Measurements from ENCODE around the gene CNP.
"Not testable (repeated sequence)": the region's sequence is repeated elsewhere in the genome, so short reads cannot be mapped to it uniquely, and the experiment has no call there.

CNP gene

GRCh38 chr17:42013740-42014139 is 47.1 kb downstream of the CNP start:
- not testable (repeated sequence) for H3K9me3 ChIP-seq (ENCODE audit: low read length); H3K9ac ChIP-seq (ENCODE audit: low read length); H3K36me3 ChIP-seq (ENCODE audit: insufficient read depth, low read length); H3K27me3 ChIP-seq (ENCODE audit: control insufficient read depth in 1 of 2, insufficient read depth in 2 of 2, low read length in 2 of 2); H3K4me3 ChIP-seq (ENCODE audit: low read depth in 1 of 2, low read length in 2 of 2); H3K27ac ChIP-seq (ENCODE audit: low read depth, low read length)
- peaks cover 32% of the 10 kb centered on the region for H3K4me1 ChIP-seq (ENCODE audit: insufficient read depth, low read length)

GRCh38 chr17:42016411-42016831 is 49.8 kb downstream of the CNP start:
- Histone ChIP-seq H3K4me3 (ENCODE audit: low read depth in 1 of 2, low read length in 2 of 2) (peak overlapping the region; percentile 73 to 92), H3K27ac (ENCODE audit: low read depth, low read length) (peak overlapping the region; percentile 86), H3K9me3 (ENCODE audit: low read length) (no peaks in the 10 kb centered on the region), H3K27me3 (ENCODE audit: control insufficient read depth in 1 of 2, insufficient read depth in 2 of 2, low read length in 2 of 2) (no peaks in the 10 kb centered on the region), H3K36me3 (ENCODE audit: insufficient read depth, low read length) (no peaks in the 10 kb centered on the region), H3K9ac (ENCODE audit: low read length) (peak overlapping the region; percentile 88), H3K4me1 (ENCODE audit: insufficient read depth, low read length) (peaks cover 37% of the 10 kb centered on the region)

GRCh38 chr17:42016941-42017865 is 50.6 kb downstream of the CNP start, which contains the start of gene DNAJC7:
DNAJC7 (minus strand) TSS chr17:42017439; CDS start chr17:42017416, 23 bp downstream.
- Histone ChIP-seq H3K9ac (ENCODE audit: low read length) (peak within 1 kb of the TSS; percentile 88), H3K4me3 (ENCODE audit: low read depth in 1 of 2, low read length in 2 of 2) (peak within 1 kb of the TSS; percentile 73 to 92), H3K4me1 (ENCODE audit: insufficient read depth, low read length) (peaks cover 38% of the 10 kb centered on the region), H3K36me3 (ENCODE audit: insufficient read depth, low read length) (peaks cover 2% of the 10 kb centered on the region), H3K27ac (ENCODE audit: low read depth, low read length) (peak within 1 kb of the TSS; percentile 86), H3K27me3 (ENCODE audit: control insufficient read depth in 1 of 2, insufficient read depth in 2 of 2, low read length in 2 of 2) (no peaks in the 10 kb centered on the region), H3K9me3 (ENCODE audit: low read length) (no peaks in the 10 kb centered on the region)

- peak overlapping the region; percentile 86 for H3K27ac ChIP-seq (ENCODE audit: low read depth, low read length)
- peak overlapping the region; percentile 72 for H3K9ac ChIP-seq (ENCODE audit: low read length)
- H3K36me3 ChIP-seq (ENCODE audit: insufficient read depth, low read length) = peaks cover 8% of the 10 kb centered on the region
- H3K27me3 ChIP-seq (ENCODE audit: control insufficient read depth in 1 of 2, insufficient read depth in 2 of 2, low read length in 2 of 2) = no peaks in the 10 kb centered on the region
- H3K4me1 ChIP-seq (ENCODE audit: insufficient read depth, low read length) = peaks cover 38% of the 10 kb centered on the region
- H3K4me3 ChIP-seq (ENCODE audit: low read depth in 1 of 2, low read length in 2 of 2) = peak overlapping the region; percentile 73 to 92
- no peaks in the 10 kb centered on the region for H3K9me3 ChIP-seq (ENCODE audit: low read length)
Observed at GRCh38 chr17:42017866-42018200, 51.2 kb downstream of the CNP start.

GRCh38 chr17:42018339-42018738 is 51.7 kb downstream of the CNP start:
- Histone ChIP-seq H3K4me3 (ENCODE audit: low read depth in 1 of 2, low read length in 2 of 2) (peak overlapping the region; percentile 73 to 92), H3K9ac (ENCODE audit: low read length) (no peak overlapping the region), H3K4me1 (ENCODE audit: insufficient read depth, low read length) (peaks cover 34% of the 10 kb centered on the region), H3K36me3 (ENCODE audit: insufficient read depth, low read length) (peaks cover 13% of the 10 kb centered on the region), H3K27ac (ENCODE audit: low read depth, low read length) (peak overlapping the region; percentile 86), H3K9me3 (ENCODE audit: low read length) (no peaks in the 10 kb centered on the region), H3K27me3 (ENCODE audit: control insufficient read depth in 1 of 2, insufficient read depth in 2 of 2, low read length in 2 of 2) (no peaks in the 10 kb centered on the region)

GRCh38 chr17:42018988-42019387 is 52.4 kb downstream of the CNP start:
- Histone ChIP-seq H3K4me3 (ENCODE audit: low read depth in 1 of 2, low read length in 2 of 2) (no peak overlapping the region), H3K36me3 (ENCODE audit: insufficient read depth, low read length) (peaks cover 19% of the 10 kb centered on the region), H3K4me1 (ENCODE audit: insufficient read depth, low read length) (peaks cover 28% of the 10 kb centered on the region), H3K9ac (ENCODE audit: low read length) (no peak overlapping the region), H3K27ac (ENCODE audit: low read depth, low read length) (no peak overlapping the region), H3K27me3 (ENCODE audit: control insufficient read depth in 1 of 2, insufficient read depth in 2 of 2, low read length in 2 of 2) (no peaks in the 10 kb centered on the region), H3K9me3 (ENCODE audit: low read length) (no peaks in the 10 kb centered on the region)

- Histone ChIP-seq H3K4me1 (ENCODE audit: insufficient read depth, low read length) (peaks cover 29% of the 10 kb centered on the region), H3K27me3 (ENCODE audit: control insufficient read depth in 1 of 2, insufficient read depth in 2 of 2, low read length in 2 of 2) (no peaks in the 10 kb centered on the region), H3K4me3 (ENCODE audit: low read depth in 1 of 2, low read length in 2 of 2) (peak within 1 kb of the TSS; percentile 90 to 99), H3K27ac (ENCODE audit: low read depth, low read length) (peak within 1 kb of the TSS; percentile 94), H3K36me3 (ENCODE audit: insufficient read depth, low read length) (peaks cover 22% of the 10 kb centered on the region), H3K9ac (ENCODE audit: low read length) (peak within 1 kb of the TSS; percentile 91), H3K9me3 (ENCODE audit: low read length) (no peaks in the 10 kb centered on the region)
Observed at GRCh38 chr17:42019509-42020404, 53.2 kb downstream of the CNP start, which contains the start of gene NKIRAS2. NKIRAS2 (plus strand) TSS chr17:42020090; CDS start chr17:42021578, 1,488 bp downstream.

GRCh38 chr17:42020845-42021244 is 54.2 kb downstream of the CNP start:
- H3K36me3 ChIP-seq (ENCODE audit: insufficient read depth, low read length) = peaks cover 25% of the 10 kb centered on the region
- not testable (repeated sequence) for H3K27me3 ChIP-seq (ENCODE audit: control insufficient read depth in 1 of 2, insufficient read depth in 2 of 2, low read length in 2 of 2); H3K9me3 ChIP-seq (ENCODE audit: low read length)
- peaks cover 26% of the 10 kb centered on the region for H3K4me1 ChIP-seq (ENCODE audit: insufficient read depth, low read length)
- peak overlapping the region; percentile 14 for H3K27ac ChIP-seq (ENCODE audit: low read depth, low read length)
- peak overlapping the region in 1 of 2 donors; percentile 90 for H3K4me3 ChIP-seq (ENCODE audit: low read depth in 1 of 2, low read length in 2 of 2)
- H3K9ac ChIP-seq (ENCODE audit: low read length) = peak overlapping the region; percentile 91

- Histone ChIP-seq H3K27ac (ENCODE audit: low read depth, low read length) (peak overlapping the region; percentile 13), H3K36me3 (ENCODE audit: insufficient read depth, low read length) (peaks cover 25% of the 10 kb centered on the region), H3K27me3 (ENCODE audit: control insufficient read depth in 1 of 2, insufficient read depth in 2 of 2, low read length in 2 of 2) (peaks cover 0 to 10% of the 10 kb centered on the region in 2 donors), H3K4me1 (ENCODE audit: insufficient read depth, low read length) (peaks cover 21% of the 10 kb centered on the region), H3K9me3 (ENCODE audit: low read length) (no peaks in the 10 kb centered on the region), H3K4me3 (ENCODE audit: low read depth in 1 of 2, low read length in 2 of 2) (no peak overlapping the region), H3K9ac (ENCODE audit: low read length) (no peak overlapping the region)
Observed at GRCh38 chr17:42023524-42024349, 57.1 kb downstream of the CNP start.

GRCh38 chr17:42025191-42025579 is 58.6 kb downstream of the CNP start:
- Histone ChIP-seq H3K4me1 (ENCODE audit: insufficient read depth, low read length) (peaks cover 21% of the 10 kb centered on the region), H3K36me3 (ENCODE audit: insufficient read depth, low read length) (peaks cover 25% of the 10 kb centered on the region), H3K9ac (ENCODE audit: low read length) (no peak overlapping the region), H3K4me3 (ENCODE audit: low read depth in 1 of 2, low read length in 2 of 2) (no peak overlapping the region), H3K9me3 (ENCODE audit: low read length) (no peaks in the 10 kb centered on the region), H3K27ac (ENCODE audit: low read depth, low read length) (peak overlapping the region; percentile 49), H3K27me3 (ENCODE audit: control insufficient read depth in 1 of 2, insufficient read depth in 2 of 2, low read length in 2 of 2) (peaks cover 0 to 11% of the 10 kb centered on the region in 2 donors)
